NCI-H146 treated with DMSO at 0.1 percent for 48 hours (cell line): ENCODE results near the gene FNDC3B.

Source experiments
- DNase-seq: peaks from one replicate; lab custom pipeline; 2025; ENCODE audit not compliant: unreplicated experiment; lab: John Stamatoyannopoulos, UW

FNDC3B gene

GRCh38 chr3:172184106-172184822 is 144.9 kb downstream of the FNDC3B start:
- no peak for DNase-seq

GRCh38 chr3:172185907-172186306 is 146.5 kb downstream of the FNDC3B start:
- no peak for DNase-seq

GRCh38 chr3:172186607-172187006 is 147.2 kb downstream of the FNDC3B start:
- no peak for DNase-seq

- no peak for DNase-seq
Observed at GRCh38 chr3:172187511-172187910, 148.1 kb downstream of the FNDC3B start.

GRCh38 chr3:172188511-172188910 is 149.1 kb downstream of the FNDC3B start:
- no peak for DNase-seq

GRCh38 chr3:172189213-172189612 is 149.8 kb downstream of the FNDC3B start:
- DNase-seq, result no peak

- no peak for DNase-seq
Observed at GRCh38 chr3:172189987-172190603, 150.7 kb downstream of the FNDC3B start.

- DNase-seq, result no peak
Observed at GRCh38 chr3:172190980-172191379, 151.6 kb downstream of the FNDC3B start.

GRCh38 chr3:172191629-172192028 is 152.3 kb downstream of the FNDC3B start:
- DNase-seq, result no peak

GRCh38 chr3:172192830-172193415 is 153.5 kb downstream of the FNDC3B start:
- DNase-seq, result peak; percentile 22

- DNase-seq, result no peak
Observed at GRCh38 chr3:172193436-172193835, 154.1 kb downstream of the FNDC3B start.

GRCh38 chr3:172194702-172195406 is 155.5 kb downstream of the FNDC3B start:
- DNase-seq, result peak; percentile 13

- no peak for DNase-seq
Observed at GRCh38 chr3:172195407-172195754, 156.0 kb downstream of the FNDC3B start.

- DNase-seq, result no peak
Observed at GRCh38 chr3:172197344-172197743, 158.0 kb downstream of the FNDC3B start.

- DNase-seq, result no peak
Observed at GRCh38 chr3:172198428-172198827, 159.1 kb downstream of the FNDC3B start.

GRCh38 chr3:172199850-172200369 is 160.5 kb downstream of the FNDC3B start:
- DNase-seq, result no peak

GRCh38 chr3:172201136-172201869 is 161.9 kb downstream of the FNDC3B start:
- DNase-seq, result no peak

- DNase-seq, result no peak
Observed at GRCh38 chr3:172201870-172202236, 162.5 kb downstream of the FNDC3B start.

GRCh38 chr3:172202797-172203196 is 163.4 kb downstream of the FNDC3B start:
- DNase-seq, result no peak

GRCh38 chr3:172203522-172204258 is 164.3 kb downstream of the FNDC3B start:
- DNase-seq, result peak; percentile 74
